ENCODE measurements around the gene SREBF1.

The SREBF1 gene

DNA sequence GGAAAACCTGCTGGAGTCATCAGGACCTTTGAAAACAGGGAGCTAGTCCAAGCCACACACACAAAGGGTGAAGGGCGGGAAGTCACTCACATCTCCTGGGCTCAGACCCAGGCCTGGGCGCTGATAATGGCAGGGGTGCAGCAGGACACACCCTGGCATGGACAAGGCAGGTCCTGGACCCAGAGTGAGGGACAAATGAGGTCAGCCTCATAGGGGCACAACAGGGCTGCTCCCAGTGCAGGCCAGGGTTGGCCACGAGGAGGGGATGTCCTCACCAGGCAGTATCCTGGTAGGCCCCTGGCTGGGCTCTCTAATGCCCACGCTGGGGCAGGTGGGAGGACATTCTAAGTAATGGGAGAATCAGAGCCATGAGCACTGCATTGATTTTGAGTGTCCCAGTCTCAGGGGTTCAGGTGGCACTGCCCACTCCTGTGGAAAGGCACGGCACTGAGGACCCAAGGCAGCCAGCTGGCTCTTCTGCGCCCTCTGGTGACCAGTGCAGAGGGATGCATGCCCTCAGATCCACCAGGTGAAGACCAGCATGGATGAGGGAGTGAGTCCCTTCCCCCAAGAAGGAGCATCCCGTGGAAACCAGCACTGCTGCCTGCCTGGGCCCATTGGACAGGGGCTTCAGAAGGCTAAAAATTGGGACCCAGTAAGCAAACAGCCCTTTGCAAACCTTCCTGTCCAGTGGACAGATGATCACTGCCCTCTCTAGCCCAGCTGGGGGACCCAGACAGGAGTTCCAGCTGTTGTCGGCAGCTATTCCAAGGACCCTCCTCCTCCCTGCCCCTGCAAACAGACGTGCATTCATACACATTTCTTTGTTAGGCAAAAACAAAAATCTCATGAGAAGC, 23.4 kb upstream of the SREBF1 start:
- DNase-seq (ENCODE audit: low read depth in 2 of 2) = peak; percentile 35 to 54

- DNase-seq (ENCODE audit: low read depth in 2 of 2) = no peak
These were observed 20.7 kb upstream of the SREBF1 start for GRCh38 chr17:17857496-17857895.

DNA sequence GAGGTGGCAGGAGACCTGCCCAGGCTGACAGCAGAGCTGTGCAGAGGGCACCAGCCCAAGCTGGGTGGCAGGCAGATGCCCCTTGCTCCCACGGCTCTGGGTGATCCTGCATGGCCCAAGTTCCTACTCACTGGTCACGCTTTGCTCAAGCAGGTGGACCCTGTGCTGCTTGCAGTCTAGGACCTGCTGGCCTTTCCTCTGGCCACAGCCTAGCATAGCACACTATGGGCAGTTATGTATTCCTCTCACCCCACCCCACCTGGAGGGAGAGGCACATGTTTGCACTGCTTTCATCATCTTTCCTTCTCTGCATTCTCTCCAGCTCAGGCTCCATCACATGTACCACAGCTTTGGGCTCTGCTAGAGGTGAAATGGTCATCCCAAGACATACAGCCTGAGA, 19.6 kb upstream of the SREBF1 start:
- no peak for DNase-seq (ENCODE audit: low read depth in 2 of 2)

GRCh38 chr17:17855976-17856375, 19.2 kb upstream of the SREBF1 start:
- DNase-seq (ENCODE audit: low read depth in 2 of 2) = no peak

- DNase-seq (ENCODE audit: low read depth in 2 of 2) = no peak
These were observed 17.1 kb upstream of the SREBF1 start for GRCh38 chr17:17853811-17854447.

DNA sequence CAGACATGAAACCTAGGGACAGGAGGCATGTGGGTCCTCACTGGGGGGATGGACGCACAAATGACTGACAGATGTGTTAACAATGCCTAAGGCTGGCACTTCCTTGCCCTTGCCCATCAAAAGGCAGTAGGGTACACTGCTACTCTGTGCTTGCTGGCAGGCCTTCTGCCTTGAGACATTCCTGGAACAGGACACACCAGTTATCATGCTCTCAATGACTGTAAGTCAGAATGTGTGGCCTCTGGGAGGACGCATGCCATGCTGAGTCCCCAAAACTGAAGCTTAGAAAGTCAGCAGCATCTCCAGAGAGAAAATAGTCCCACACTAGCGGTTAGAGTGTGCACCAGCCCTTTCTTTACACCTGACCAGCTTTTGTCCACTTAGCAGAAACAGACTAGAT, 16.1 kb upstream of the SREBF1 start:
- no peak for DNase-seq (ENCODE audit: low read depth in 2 of 2)

DNA sequence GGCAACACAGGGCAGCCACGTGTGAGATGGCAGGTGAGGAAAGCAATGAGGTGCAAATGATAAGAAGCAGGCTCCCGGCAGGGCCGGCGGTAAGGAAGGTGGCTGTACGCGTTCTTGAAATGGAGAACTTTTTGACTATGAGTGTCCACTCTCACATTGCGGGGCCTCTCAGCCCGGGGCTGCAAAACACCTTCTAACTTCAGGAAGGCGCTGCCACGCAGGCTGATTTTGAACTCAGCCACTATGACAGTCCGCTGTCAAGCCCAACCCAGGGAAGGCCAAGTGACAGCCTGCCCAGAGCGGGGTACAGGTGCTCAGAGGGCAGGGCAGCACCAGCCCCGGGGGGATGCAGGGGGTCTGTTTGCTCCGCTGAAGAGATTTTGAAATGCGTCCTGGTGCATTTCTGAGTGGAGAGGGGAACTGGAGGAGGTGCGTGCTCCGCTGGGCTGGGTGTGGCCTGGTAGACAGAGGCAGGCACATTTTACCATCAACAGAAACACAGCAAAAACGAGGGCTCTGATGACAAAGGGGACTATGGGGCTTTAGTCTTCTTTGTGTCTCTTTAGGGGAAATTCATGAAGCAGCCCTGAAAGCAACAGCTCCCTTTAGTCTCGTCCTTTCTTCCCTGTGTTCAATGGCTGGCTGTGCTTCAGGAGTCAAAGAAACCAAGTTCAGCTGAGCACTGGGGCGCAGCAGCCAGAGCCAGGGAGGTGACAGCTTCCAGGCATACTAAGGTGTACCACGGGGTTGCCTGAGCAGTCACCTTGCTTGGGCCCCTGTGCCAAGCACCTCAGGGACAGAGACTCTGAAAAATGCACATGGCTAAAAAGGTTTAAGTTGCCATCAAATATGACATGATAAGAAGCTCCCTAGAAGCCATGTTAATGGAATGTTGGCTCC, 14.6 kb upstream of the SREBF1 start:
- no peak for DNase-seq (ENCODE audit: low read depth in 2 of 2)

- peak; percentile 29 to 38 for DNase-seq (ENCODE audit: low read depth in 2 of 2)
These were observed 13.1 kb upstream of the SREBF1 start for GRCh38 chr17:17849845-17850373.

- peak; percentile 70 to 83 for DNase-seq (ENCODE audit: low read depth in 2 of 2)
These were observed 12.5 kb upstream of the SREBF1 start for GRCh38 chr17:17849147-17849820.

DNA sequence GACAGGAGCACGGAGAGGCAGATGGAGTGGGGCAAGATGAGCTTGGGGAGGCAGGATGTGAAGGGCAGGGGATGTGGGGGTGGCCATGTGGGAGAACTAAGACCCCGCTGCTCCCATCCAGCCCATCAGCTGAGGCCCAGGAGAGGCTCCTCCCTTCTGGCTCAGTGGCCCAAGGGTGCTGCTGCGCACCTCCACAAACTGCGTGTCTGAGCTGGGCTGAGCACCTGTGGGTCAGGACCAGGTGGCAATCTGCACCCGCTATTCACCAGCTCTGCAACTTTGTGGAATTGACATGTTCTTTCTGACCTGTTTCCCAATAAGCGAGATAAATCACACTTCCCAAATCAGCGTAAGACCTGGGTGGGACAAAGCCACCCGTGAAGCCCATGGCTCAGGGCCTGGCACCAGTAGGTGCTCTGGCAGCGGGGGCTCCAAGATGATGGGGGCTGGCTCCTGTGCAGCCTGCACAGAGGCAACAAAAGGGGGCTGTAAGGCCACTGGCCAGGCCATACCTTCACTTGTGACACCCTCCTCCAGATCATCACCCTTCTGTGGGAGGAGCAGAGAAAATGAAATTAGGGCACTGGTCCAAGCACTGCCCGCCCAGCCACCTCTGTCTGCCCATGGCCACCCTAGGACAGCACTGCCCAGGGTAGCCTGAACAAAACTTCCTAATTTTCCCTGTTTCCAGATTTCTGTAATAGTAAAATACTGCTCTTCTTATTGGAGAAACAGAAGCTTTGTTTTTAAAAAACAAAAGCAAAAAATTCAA, 11.7 kb upstream of the SREBF1 start:
- no peak for DNase-seq (ENCODE audit: low read depth in 2 of 2)

GRCh38 chr17:17847726-17848125, 10.9 kb upstream of the SREBF1 start:
- no peak for DNase-seq (ENCODE audit: low read depth in 2 of 2)

- DNase-seq (ENCODE audit: low read depth in 2 of 2) = no peak
These were observed 10.4 kb upstream of the SREBF1 start for GRCh38 chr17:17847118-17847689.

DNA sequence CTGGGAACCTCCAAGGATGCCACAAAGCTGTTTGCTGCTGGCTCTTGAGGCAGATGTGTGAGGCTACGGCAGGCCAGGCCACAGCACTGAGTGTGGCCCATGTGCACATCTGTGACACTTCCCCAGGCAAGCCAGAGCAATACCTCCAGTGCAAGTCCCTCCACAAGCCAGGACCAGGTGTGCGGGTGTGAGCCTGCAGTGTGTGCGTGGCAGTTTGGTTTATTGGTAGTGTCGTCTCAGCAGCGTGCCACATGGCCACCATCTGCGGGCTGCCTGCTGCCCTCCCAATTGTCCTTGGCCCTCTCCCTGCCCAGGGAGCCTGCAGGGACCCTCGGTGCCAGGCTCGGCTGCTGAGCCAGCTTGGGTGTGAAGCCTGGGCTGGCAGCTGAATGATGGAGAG, 9.9 kb upstream of the SREBF1 start:
- DNase-seq (ENCODE audit: low read depth in 2 of 2) = no peak

- DNase-seq (ENCODE audit: low read depth in 2 of 2) = no peak
These were observed 9.2 kb upstream of the SREBF1 start for GRCh38 chr17:17846003-17846402.

GRCh38 chr17:17845046-17845775, 8.4 kb upstream of the SREBF1 start:
- DNase-seq (ENCODE audit: low read depth in 2 of 2) = no peak

DNA sequence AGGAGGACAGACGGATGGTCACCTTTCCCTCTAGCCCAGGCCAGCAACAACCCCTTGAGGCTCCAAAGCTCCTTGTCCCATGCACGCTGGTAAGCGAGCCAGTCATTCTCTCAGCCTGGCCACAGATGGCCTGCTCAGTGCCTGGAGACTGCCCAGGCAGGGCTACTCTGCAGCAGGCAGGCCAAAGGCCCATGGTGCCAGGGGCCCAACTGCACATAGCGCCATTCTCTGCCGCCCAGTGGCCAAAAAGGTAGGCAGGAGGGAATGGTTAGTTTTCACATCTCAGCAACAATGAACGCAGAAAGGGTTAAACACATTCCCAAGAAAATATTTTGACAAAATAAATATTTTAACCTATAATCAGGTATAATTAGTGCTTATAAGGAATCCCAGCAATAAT, 7.7 kb upstream of the SREBF1 start:
- DNase-seq (ENCODE audit: low read depth in 2 of 2) = no peak

DNA sequence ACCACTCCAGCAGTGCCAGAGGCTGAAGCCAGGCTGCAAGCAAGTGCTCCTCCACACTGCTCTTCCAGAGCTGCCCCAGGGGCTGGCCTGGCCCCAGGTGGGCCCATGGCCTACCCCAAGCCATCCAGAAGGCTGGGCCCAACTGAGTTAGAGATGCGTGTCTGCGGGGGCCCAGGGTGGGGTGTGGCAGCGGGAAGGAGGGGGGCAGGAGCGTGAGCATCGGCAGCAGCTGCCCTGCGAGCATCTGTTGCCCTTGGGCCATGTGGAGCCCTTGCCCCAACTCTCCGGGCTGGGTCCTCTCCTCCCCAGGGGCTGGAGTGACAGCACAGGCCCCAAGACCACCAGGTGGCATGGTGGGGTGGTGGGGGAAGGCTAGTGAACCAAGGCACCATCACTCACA, 7.3 kb upstream of the SREBF1 start:
- no peak for DNase-seq (ENCODE audit: low read depth in 2 of 2)

- no peak for DNase-seq (ENCODE audit: low read depth in 2 of 2)
These were observed 6.3 kb upstream of the SREBF1 start for GRCh38 chr17:17843096-17843495.

DNA sequence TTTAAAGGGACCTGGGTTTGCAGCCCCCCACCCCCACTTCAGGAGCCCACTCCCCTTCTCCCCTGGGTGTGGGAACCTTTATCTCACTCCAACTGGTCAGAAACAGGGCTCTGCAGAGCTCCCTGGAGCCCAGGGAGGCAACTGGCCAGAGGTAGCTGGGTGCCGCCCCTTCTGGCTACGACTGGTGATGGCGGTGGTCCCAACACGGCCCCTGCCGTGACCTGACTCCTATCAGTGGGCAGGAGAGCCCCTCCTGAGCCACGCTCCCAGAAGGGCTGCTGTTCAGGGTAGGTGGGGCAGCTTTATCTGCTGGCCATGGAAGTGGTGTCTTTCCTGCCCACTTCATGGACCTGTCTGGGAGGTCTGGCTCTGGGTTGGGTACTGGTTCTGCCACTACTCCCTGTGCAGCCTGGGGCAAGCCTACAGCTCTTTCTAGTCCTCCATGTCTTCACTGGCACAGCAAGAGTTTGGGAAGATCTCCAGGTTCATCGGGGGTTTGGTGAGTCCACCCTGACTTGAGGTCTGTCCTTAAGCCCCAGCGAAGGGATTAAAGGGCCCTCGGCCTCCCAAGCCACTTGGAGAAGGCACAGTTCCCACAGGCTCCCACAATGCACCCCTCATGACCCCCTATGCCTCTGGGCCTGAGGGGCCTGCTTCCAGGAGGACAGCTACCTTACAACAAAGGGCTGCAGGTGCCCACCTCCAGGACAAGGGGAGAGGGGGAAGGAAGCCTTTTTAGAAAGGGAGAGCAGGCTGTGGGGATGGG, 5.5 kb upstream of the SREBF1 start:
- DNase-seq (ENCODE audit: low read depth in 2 of 2) = no peak
